Activated effector memory CD4-positive, alpha-beta T cell treated with anti-CD3 and anti-CD28 coated beads, Interleukin-2, amount 50 U/mL, for 16 hours (primary cell): Measurements from ENCODE around the gene SEMA4A.
"Not testable (repeated sequence)": the region's sequence is repeated elsewhere in the genome, so short reads cannot be mapped to it uniquely, and the experiment has no call there.

Source experiments
- DNase-seq: peaks from one replicate; pipeline ENCODE4 v3.0.0-alpha.2; 2020

The SEMA4A gene

GRCh38 chr1:156153362-156153761 is at the start of gene SEMA4A:
Gene SEMA4A, plus strand, starts transcription at chr1:156153585. Its CDS starts 994 bp downstream, at chr1:156154579.
- DNase-seq, result no peak

GRCh38 chr1:156104065-156104810 is 49.1 kb upstream of the SEMA4A start:
- peak; percentile 87 for DNase-seq

- no peak for DNase-seq
Measured at GRCh38 chr1:156104861-156105832, 48.2 kb upstream of the SEMA4A start.

GRCh38 chr1:156106624-156107488 is 46.5 kb upstream of the SEMA4A start:
- DNase-seq, result no peak

- DNase-seq, result no peak
Measured at GRCh38 chr1:156108057-156108456, 45.3 kb upstream of the SEMA4A start.

GRCh38 chr1:156108664-156109241 is 44.6 kb upstream of the SEMA4A start:
- DNase-seq, result no peak

GRCh38 chr1:156110252-156110651 is 43.1 kb upstream of the SEMA4A start:
- no peak for DNase-seq

- no peak for DNase-seq
Measured at GRCh38 chr1:156111355-156111962, 41.9 kb upstream of the SEMA4A start.

- DNase-seq, result no peak
Measured at GRCh38 chr1:156112276-156113137, 40.9 kb upstream of the SEMA4A start.

- DNase-seq, result no peak
Measured at GRCh38 chr1:156113282-156113950, 40.0 kb upstream of the SEMA4A start.

- peak; percentile 94 for DNase-seq
Measured at GRCh38 chr1:156114101-156114918, 39.1 kb upstream of the SEMA4A start, which contains the start of gene LMNA. Gene LMNA, plus strand, starts transcription at chr1:156114711. Its CDS starts 208 bp downstream, at chr1:156114919.

- no peak for DNase-seq
Measured at GRCh38 chr1:156114919-156115513, 38.4 kb upstream of the SEMA4A start.

- DNase-seq, result no peak
Measured at GRCh38 chr1:156115514-156116374, 37.6 kb upstream of the SEMA4A start.

GRCh38 chr1:156116731-156117130 is 36.7 kb upstream of the SEMA4A start:
- DNase-seq, result not testable (repeated sequence)

GRCh38 chr1:156117414-156118176 is 35.8 kb upstream of the SEMA4A start:
- peak; percentile 65 for DNase-seq

GRCh38 chr1:156118177-156118868 is 35.1 kb upstream of the SEMA4A start:
- peak; percentile 63 for DNase-seq
